Activated CD4-positive, alpha-beta T cell treated with anti-CD3 and anti-CD28 coated beads, Interleukin-2, amount 50 U/mL, for 24 hours (primary cell): ENCODE data around the gene YPEL5.

Source experiments
- DNase-seq, 2 donors: peaks; one replicate each; pipeline ENCODE4 v3.0.0-alpha.2; 2020; ENCODE audit warnings: low read depth in 1 of 2, low spot score in 1 of 2

The YPEL5 gene

GRCh38 chr2:30203156-30203555 lies 56.3 kb downstream of the YPEL5 start:
- DNase-seq: no peak

DNA sequence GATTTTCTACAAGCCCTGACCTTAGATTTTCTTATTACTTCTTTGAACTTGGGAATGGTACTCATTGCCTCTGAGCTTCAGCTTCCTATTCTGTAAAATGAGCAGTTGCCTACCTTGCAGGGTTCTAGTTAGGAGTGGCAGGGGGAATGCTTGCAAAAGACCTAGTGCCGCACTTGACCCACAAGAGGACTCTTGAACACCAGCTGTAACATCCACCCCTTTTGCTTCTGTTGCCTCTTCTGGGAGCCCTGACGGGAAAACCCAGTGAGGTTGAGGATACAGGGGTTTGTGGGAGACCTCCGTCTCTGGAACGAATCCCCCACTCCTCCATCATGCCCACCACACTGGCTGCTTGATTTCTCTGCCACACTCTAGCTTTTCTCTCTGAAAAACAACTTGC lies 57.5 kb downstream of the YPEL5 start:
- no peak for DNase-seq

- DNase-seq: no peak
These were observed 58.6 kb downstream of the YPEL5 start for GRCh38 chr2:30205456-30205855.

- no peak for DNase-seq
These were observed 59.9 kb downstream of the YPEL5 start for GRCh38 chr2:30206461-30207430.

- DNase-seq: peak in 1 of 2 donors; percentile 27
These were observed 61.6 kb downstream of the YPEL5 start for GRCh38 chr2:30208453-30208852.

DNA sequence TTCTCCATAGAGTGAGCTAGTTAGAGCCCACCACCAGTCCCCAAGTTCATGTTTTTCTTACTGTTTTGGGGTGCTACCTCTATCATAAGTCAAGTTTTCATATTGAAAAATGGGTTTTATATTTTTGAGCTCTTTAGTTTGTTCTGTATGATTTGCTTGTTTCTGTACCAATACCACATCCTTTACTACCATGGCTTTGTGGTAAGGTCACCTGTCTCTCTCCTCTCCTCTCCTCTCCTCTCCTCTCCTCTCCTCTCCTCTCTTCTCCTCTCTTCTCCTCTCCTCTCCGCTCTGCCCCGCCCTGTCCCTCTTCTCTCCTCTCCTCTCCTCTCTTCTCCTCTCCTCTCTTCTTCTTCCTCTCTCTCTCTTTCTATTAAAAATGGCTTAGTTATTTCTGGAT lies 62.4 kb downstream of the YPEL5 start:
- no peak for DNase-seq
